ENCODE data around the gene CARF. TPM values are rescaled to one million over a fixed set of nuclear protein-coding genes. Genes with fewer than 3 reads are reported as not detected.
A peak's percentile ranks its signal among the peaks of the same experiment; 100 is the strongest.
"Not testable (repeated sequence)": the region's sequence is repeated elsewhere in the genome, so short reads cannot be mapped to it uniquely, and the experiment has no call there.

Gene CARF
- total and polyA plus RNA-seq, 9 donors = 5.3 to 11.1 (median 6.5) TPM

- not testable (repeated sequence) for H3K4me1 ChIP-seq (ENCODE audit: control insufficient read depth, insufficient read depth, low read length); H3K36me3 ChIP-seq (ENCODE audit: control insufficient read depth, insufficient read depth, low read length); DNase-seq; H3K27me3 ChIP-seq (ENCODE audit: control insufficient read depth, insufficient read depth, low read length); H3K4me3 ChIP-seq (ENCODE audit: low read length); H3K27ac ChIP-seq (ENCODE audit: low read length); H3K9me3 ChIP-seq (replicated peaks; ENCODE audit: control insufficient read depth, low read depth, low read length)
- no CpG with 5 or more reads among the region's 2 CpGs for WGBS (ENCODE audit: insufficient coverage)
These were observed 57.3 kb downstream of the CARF start for GRCh38 chr2:202969404-202969803.

- no peak overlapping the region for H3K4me3 ChIP-seq (ENCODE audit: low read length)
- WGBS (ENCODE audit: insufficient coverage) = no CpG with 5 or more reads among the region's 3 CpGs
- no peaks in the 10 kb centered on the region for H3K9me3 ChIP-seq (replicated peaks; ENCODE audit: control insufficient read depth, low read depth, low read length)
- DNase-seq = no peak
- no peak overlapping the region for H3K27ac ChIP-seq (ENCODE audit: low read length)
- peaks cover 4% of the 10 kb centered on the region for H3K36me3 ChIP-seq (ENCODE audit: control insufficient read depth, insufficient read depth, low read length)
- no peaks in the 10 kb centered on the region for H3K4me1 ChIP-seq (ENCODE audit: control insufficient read depth, insufficient read depth, low read length)
- H3K27me3 ChIP-seq (ENCODE audit: control insufficient read depth, insufficient read depth, low read length) = no peaks in the 10 kb centered on the region
These were observed 64.7 kb downstream of the CARF start for GRCh38 chr2:202976809-202977208.

GRCh38 chr2:202982779-202983491 lies 70.9 kb downstream of the CARF start:
- peaks cover 4% of the 10 kb centered on the region for H3K36me3 ChIP-seq (ENCODE audit: control insufficient read depth, insufficient read depth, low read length)
- no peaks in the 10 kb centered on the region for H3K9me3 ChIP-seq (replicated peaks; ENCODE audit: control insufficient read depth, low read depth, low read length)
- H3K4me3 ChIP-seq (ENCODE audit: low read length) = no peak overlapping the region
- H3K27ac ChIP-seq (ENCODE audit: low read length) = no peak overlapping the region
- no peaks in the 10 kb centered on the region for H3K27me3 ChIP-seq (ENCODE audit: control insufficient read depth, insufficient read depth, low read length)
- 100% methylated on average over 1 of the region's 3 CpGs for WGBS (ENCODE audit: insufficient coverage)
- H3K4me1 ChIP-seq (ENCODE audit: control insufficient read depth, insufficient read depth, low read length) = no peaks in the 10 kb centered on the region
- DNase-seq = no peak

- no peaks in the 10 kb centered on the region for H3K27me3 ChIP-seq (ENCODE audit: control insufficient read depth, insufficient read depth, low read length)
- no peaks in the 10 kb centered on the region for H3K4me1 ChIP-seq (ENCODE audit: control insufficient read depth, insufficient read depth, low read length)
- H3K9me3 ChIP-seq (replicated peaks; ENCODE audit: control insufficient read depth, low read depth, low read length) = no peaks in the 10 kb centered on the region
- no peak overlapping the region for H3K4me3 ChIP-seq (ENCODE audit: low read length)
- WGBS (ENCODE audit: insufficient coverage) = no CpG with 5 or more reads among the region's 1 CpG
- H3K27ac ChIP-seq (ENCODE audit: low read length) = no peak overlapping the region
- H3K36me3 ChIP-seq (ENCODE audit: control insufficient read depth, insufficient read depth, low read length) = no peaks in the 10 kb centered on the region
- no peak for DNase-seq
These were observed 77.7 kb downstream of the CARF start for GRCh38 chr2:202989749-202990148.

- Histone ChIP-seq H3K27me3 (ENCODE audit: control insufficient read depth, insufficient read depth, low read length) (no peaks in the 10 kb centered on the region), H3K4me3 (ENCODE audit: low read length) (no peak overlapping the region), H3K36me3 (ENCODE audit: control insufficient read depth, insufficient read depth, low read length) (no peaks in the 10 kb centered on the region), H3K9me3 (replicated peaks; ENCODE audit: control insufficient read depth, low read depth, low read length) (no peaks in the 10 kb centered on the region), H3K27ac (ENCODE audit: low read length) (no peak overlapping the region), H3K4me1 (ENCODE audit: control insufficient read depth, insufficient read depth, low read length) (no peaks in the 10 kb centered on the region)
- no CpG with 5 or more reads among the region's 3 CpGs for WGBS (ENCODE audit: insufficient coverage)
- no peak for DNase-seq
These were observed 78.4 kb downstream of the CARF start for GRCh38 chr2:202990501-202990900.

- not testable (repeated sequence) for H3K9me3 ChIP-seq (replicated peaks; ENCODE audit: control insufficient read depth, low read depth, low read length); DNase-seq; H3K4me3 ChIP-seq (ENCODE audit: low read length); H3K27me3 ChIP-seq (ENCODE audit: control insufficient read depth, insufficient read depth, low read length); H3K36me3 ChIP-seq (ENCODE audit: control insufficient read depth, insufficient read depth, low read length); H3K27ac ChIP-seq (ENCODE audit: low read length); H3K4me1 ChIP-seq (ENCODE audit: control insufficient read depth, insufficient read depth, low read length)
- WGBS (ENCODE audit: insufficient coverage) = no CpG with 5 or more reads among the region's 3 CpGs
These were observed 85.0 kb downstream of the CARF start for GRCh38 chr2:202997113-202997512.

GRCh38 chr2:203002054-203002821 lies 90.2 kb downstream of the CARF start:
- no peak overlapping the region for H3K4me3 ChIP-seq (ENCODE audit: low read length)
- no peaks in the 10 kb centered on the region for H3K4me1 ChIP-seq (ENCODE audit: control insufficient read depth, insufficient read depth, low read length)
- no peak for DNase-seq
- H3K36me3 ChIP-seq (ENCODE audit: control insufficient read depth, insufficient read depth, low read length) = no peaks in the 10 kb centered on the region
- H3K9me3 ChIP-seq (replicated peaks; ENCODE audit: control insufficient read depth, low read depth, low read length) = no peaks in the 10 kb centered on the region
- WGBS (ENCODE audit: insufficient coverage) = 93% methylated on average over 2 of the region's 3 CpGs
- H3K27ac ChIP-seq (ENCODE audit: low read length) = no peak overlapping the region
- no peaks in the 10 kb centered on the region for H3K27me3 ChIP-seq (ENCODE audit: control insufficient read depth, insufficient read depth, low read length)

GRCh38 chr2:203003716-203004115 lies 91.6 kb downstream of the CARF start:
- H3K36me3 ChIP-seq (ENCODE audit: control insufficient read depth, insufficient read depth, low read length) = no peaks in the 10 kb centered on the region
- H3K27me3 ChIP-seq (ENCODE audit: control insufficient read depth, insufficient read depth, low read length) = no peaks in the 10 kb centered on the region
- DNase-seq = no peak
- H3K4me3 ChIP-seq (ENCODE audit: low read length) = no peak overlapping the region
- WGBS (ENCODE audit: insufficient coverage) = 70% methylated on average over 4 of the region's 8 CpGs
- no peak overlapping the region for H3K27ac ChIP-seq (ENCODE audit: low read length)
- H3K4me1 ChIP-seq (ENCODE audit: control insufficient read depth, insufficient read depth, low read length) = no peaks in the 10 kb centered on the region
- no peaks in the 10 kb centered on the region for H3K9me3 ChIP-seq (replicated peaks; ENCODE audit: control insufficient read depth, low read depth, low read length)

GRCh38 chr2:203014456-203015199 lies 102.6 kb downstream of the CARF start, which contains the start of gene NBEAL1:
NBEAL1 (plus strand) TSS chr2:203014875; CDS start chr2:203016385, 1,510 bp downstream.
- no peaks in the 10 kb centered on the region for H3K36me3 ChIP-seq (ENCODE audit: control insufficient read depth, insufficient read depth, low read length)
- H3K27me3 ChIP-seq (ENCODE audit: control insufficient read depth, insufficient read depth, low read length) = no peaks in the 10 kb centered on the region
- no peaks in the 10 kb centered on the region for H3K9me3 ChIP-seq (replicated peaks; ENCODE audit: control insufficient read depth, low read depth, low read length)
- peak within 1 kb of the TSS; percentile 70 for H3K4me3 ChIP-seq (ENCODE audit: low read length)
- H3K4me1 ChIP-seq (ENCODE audit: control insufficient read depth, insufficient read depth, low read length) = peaks cover 6% of the 10 kb centered on the region
- 0% methylated on average over 56 of the region's 59 CpGs for WGBS (ENCODE audit: insufficient coverage)
- peak; percentile 100 for DNase-seq
- peak within 1 kb of the TSS; percentile 91 for H3K27ac ChIP-seq (ENCODE audit: low read length)

GRCh38 chr2:203016716-203017115 lies 104.6 kb downstream of the CARF start:
- Histone ChIP-seq H3K27me3 (ENCODE audit: control insufficient read depth, insufficient read depth, low read length) (no peaks in the 10 kb centered on the region), H3K4me3 (ENCODE audit: low read length) (no peak overlapping the region), H3K27ac (ENCODE audit: low read length) (no peak overlapping the region), H3K9me3 (replicated peaks; ENCODE audit: control insufficient read depth, low read depth, low read length) (no peaks in the 10 kb centered on the region), H3K36me3 (ENCODE audit: control insufficient read depth, insufficient read depth, low read length) (no peaks in the 10 kb centered on the region), H3K4me1 (ENCODE audit: control insufficient read depth, insufficient read depth, low read length) (peaks cover 6% of the 10 kb centered on the region)
- DNase-seq = no peak
- WGBS (ENCODE audit: insufficient coverage) = no CpG with 5 or more reads among the region's 3 CpGs
